NCI-H82 treated with DMSO at 0.1 percent for 48 hours (cell line): ENCODE results near the gene FES.
"Not testable (repeated sequence)": the region's sequence is repeated elsewhere in the genome, so short reads cannot be mapped to it uniquely, and the experiment has no call there.

Experiments used
- DNase-seq: peaks from one replicate; lab custom pipeline; 2025; ENCODE audit not compliant: unreplicated experiment; lab: John Stamatoyannopoulos, UW

The FES gene

DNA sequence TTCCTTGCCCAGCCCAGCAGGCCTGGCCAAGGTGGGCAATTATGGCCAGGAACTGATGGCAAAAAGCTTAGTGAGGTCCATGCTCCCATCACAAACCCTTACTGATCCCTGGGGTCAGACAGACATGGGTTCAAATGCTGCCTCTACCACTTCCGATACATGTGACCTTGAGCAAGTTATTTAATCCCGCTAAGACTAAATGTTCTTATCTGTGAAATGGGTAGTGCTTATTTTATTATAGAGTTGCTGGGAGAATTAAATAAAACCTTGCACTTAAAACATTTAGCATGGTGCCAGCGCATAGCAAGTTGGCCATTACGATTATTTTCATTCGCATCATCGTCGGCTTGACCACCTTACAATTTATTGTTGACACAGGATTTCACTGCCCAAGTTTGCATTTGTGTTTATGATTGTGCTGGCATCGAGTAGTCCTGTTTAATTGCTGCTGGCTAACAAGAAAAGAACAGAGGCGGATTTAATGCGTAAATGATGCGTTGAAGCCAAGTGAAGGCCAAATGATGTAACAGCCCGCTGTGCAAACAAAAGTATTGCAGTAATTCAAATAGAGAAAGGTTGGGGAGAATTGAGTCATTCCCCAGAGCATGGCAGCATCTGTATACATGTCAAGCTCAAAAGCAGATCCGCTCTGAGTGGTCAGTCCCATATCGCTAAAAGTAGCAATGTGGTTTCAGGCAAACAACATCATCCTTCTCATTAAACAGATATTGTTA lies 23.2 kb upstream of the FES start:
- no peak for DNase-seq

DNA sequence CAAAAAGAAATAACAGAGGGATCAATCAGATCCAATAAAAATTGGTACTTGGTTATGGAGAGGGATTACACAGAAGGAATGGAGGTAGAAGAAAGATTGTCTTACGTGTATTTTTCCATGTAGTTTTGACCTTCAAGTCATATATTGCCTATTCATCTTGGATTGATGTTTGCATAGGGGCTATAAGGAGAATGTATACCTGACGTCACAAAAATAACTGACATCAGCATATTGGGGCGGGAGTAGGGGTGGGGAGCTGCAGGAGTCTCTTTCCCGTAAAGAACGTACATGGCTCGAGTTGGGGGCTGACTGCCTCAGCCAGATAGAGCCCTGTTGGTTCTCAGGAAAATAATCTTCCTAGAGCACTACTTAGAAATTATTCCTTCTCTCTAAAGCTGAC lies 21.8 kb upstream of the FES start:
- no peak for DNase-seq

DNA sequence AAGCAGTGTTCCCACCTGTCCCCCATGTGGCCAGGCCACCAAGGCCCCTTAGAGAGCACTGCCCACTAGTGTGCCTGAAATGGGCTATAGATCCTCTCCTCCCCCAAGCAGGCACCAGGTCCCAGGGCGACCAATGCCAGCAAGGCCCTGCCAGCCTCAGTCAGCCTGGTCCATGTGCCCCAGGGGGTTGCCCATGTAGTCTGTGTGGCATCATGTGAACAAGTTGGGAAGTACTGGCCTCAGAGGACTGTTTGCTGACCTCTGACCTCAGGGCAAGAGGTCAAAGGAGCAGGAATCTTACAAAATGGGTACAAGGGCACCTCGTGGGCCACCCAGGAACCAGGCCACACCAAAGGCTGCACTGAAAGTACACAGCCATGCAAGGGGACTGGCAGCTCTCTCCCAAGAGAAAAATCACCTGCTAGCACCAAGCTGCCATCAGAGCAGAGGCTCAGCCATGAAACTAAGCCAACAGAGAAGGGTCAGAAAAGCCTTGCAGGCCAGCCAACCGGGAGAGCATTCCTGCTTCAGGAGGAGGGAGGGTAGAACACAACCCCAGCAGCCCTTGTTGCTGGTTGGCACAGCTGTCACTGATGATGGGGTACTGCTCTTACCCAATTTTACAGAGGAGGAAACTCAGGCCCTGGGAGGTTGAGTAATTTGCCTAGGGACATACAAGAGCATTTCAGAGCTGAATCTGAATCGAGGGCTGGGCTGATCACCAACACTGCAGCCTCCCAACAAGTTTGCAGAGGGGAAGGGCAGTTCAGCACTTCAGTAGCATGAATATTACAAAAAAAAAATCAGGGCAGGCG lies 21.1 kb upstream of the FES start:
- DNase-seq: no peak

DNA sequence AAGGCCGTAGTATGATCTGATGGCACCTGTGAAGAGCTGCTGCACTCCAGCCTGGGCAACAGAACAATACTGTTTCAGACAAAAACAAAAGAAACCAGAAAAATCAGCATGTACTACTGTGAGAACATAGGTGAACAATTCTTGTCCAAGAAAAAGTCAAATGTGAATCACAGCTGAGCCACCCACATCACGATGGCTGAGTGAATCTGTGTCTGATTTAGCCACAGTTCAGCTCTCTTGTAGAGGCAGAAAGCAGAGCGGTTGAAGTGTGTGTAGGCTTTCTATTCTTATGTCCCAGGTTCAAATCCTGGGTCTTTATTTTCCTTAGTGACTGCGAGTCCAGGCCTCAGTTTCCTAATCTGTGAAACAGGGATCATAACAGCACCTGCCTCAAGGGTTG lies 20.3 kb upstream of the FES start:
- DNase-seq: no peak

DNA sequence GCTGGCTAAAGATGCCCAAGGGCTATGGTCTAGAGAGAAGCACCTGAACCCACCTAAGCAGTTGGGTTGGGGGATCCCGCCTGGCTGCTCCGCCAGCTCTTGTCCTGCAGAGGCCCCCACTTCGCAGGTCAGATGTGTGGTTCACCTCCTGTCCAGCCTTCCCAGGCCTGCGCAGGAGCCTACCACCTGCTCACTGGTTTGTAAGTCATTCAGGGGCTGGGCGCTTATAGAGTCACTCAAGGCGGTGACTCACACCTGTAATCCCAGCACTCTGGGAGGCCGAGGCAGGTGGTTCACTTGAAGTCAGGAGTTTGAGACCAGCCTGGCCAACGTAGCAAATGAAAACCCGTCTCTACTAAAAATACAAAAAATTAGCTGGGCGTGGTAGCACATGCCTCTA lies 19.8 kb upstream of the FES start:
- DNase-seq: no peak

DNA sequence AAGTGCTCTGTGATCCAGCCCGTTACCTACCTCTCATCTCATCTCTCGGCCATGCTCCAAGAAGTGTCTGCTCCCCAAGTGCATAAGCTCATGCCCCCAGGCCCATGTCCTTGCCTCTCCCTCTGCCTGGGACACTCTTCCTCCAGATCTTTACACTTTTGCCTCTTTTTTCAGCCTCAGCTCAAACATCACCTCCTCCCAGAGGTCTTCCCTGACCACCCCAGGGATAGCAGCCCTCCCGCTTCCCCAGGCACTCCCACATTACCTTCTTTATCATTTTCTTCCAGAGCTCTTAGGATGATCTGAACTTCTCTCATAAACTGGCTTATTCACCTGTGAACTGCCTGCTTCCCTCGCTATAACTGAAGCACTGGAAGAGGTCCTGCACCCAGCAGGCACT lies 18.6 kb upstream of the FES start:
- DNase-seq: no peak

DNA sequence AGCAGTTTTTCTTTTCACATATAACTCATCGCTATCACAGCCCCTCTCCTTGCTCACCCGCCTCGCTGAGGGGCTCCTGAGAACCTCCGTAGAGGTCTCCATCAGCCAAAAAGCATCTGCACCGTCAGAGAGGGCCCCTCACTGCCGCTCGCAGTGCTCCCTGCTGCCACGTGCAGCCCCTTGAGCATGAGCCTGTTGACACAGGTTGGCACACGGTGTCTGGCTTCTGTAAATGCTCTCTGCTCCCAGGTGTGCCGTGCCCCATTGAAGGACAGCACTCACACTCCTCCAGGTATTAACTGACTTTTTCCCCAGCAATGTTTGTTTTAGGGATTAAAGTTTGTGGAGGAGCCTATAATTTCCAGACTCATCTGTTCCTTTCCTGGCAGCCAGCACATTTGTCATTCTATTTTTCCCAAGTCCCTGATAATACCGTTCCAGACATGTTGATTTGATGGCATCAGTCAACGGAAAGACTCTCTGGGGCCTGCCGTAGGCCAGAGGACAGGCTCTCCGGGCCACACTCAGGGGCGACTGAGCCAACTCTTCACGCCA lies 18.1 kb upstream of the FES start:
- DNase-seq: peak; percentile 45

DNA sequence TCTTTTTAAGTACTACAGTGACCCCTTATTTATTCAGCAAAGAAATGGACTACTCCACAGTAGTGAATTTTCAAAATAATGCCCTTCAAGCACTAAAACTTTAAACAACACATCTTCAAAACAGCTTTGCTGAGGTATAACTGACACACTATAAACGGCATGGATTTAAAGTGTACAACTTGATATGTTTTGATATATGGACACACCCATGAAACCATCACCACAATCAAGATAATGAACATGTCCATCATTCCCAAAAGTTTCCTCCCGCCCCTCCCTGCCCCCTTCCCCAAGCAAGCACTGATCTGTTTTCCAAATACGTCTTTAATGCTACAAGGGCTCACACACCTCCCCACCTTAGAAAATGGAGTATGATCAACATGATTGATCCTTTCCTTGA lies 17.5 kb upstream of the FES start:
- no peak for DNase-seq

DNA sequence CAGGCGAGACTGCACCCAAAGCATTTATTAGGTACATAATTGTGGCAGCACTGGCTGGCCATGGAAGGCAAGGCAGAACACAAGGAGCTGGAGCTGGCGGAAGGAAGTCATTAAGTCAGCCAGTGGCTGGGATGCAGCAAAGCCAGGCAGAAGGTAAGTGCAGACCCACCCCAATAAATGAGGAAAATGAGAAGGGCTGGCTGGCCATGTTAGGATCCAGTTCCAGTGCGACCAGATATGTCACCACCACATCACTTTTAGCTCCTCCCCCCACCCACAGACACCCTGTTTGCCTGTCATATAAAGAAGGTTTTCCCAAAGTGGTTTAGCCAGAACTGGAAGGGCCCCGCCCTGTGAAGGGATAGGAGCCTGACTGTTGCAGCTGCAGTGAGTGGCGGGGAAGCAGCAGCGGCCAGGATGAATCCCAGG lies 16.0 kb upstream of the FES start, which contains the start of gene FURIN:
Gene FURIN (plus strand): TSS at position 328 of the 429 bp plus-strand sequence. CDS start 7,153 bp downstream, outside the sequence.
- DNase-seq: no peak

DNA sequence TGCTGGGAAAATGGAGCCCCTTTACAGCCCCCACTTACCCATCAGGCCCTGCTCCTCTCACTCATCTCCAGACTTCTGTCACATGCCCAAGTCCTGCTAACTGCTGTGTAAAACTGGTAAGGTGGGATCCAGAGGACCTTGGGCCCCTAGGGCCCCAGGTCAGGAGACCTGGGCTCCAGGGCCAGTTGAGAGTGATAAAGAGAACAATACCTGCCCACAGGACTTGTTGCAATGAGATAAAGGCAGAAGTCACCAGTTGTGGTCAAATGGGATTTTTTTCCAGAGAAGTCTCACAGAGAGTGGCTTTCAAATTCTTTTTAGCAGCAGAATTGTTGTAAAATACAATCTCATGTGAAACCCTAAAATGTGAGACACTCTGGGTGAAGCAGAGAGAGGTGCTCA lies 15.2 kb upstream of the FES start:
- no peak for DNase-seq

DNA sequence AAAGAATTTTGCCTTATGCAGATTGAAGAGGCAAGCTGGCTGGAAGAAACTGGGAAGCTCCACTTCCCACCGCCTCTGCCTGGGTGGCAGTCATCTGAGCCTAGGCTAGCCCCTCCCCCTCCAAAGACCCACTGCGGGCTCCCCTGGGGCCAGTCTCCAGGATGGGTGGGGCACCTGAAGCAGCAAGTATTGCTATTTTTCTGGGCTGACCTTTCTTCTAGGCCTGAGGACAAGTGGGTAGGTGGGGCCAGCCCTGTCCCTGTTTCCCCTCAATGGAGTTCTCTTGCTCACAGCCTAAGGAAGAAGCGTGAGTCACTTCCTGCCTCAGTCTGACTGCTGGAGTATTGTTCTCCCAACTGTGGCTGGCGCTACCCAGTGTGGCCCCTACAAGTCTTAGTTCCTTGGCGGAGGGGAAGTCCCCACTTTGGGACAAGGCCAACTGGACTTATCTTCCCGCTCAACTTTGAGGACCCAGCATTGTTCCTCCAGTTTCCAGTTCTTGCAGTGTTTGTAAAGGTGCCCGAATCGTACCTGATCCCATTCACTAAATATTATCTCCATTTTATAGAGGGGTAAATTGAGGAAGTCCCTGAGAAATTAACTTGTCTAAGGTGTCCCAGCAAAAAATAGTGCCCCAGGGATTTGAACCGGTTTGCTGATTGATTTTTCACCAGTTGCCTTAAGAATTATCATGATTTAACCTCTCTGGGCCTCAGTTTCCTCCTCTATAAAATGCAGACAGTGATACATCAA lies 14.5 kb upstream of the FES start:
- no peak for DNase-seq

DNA sequence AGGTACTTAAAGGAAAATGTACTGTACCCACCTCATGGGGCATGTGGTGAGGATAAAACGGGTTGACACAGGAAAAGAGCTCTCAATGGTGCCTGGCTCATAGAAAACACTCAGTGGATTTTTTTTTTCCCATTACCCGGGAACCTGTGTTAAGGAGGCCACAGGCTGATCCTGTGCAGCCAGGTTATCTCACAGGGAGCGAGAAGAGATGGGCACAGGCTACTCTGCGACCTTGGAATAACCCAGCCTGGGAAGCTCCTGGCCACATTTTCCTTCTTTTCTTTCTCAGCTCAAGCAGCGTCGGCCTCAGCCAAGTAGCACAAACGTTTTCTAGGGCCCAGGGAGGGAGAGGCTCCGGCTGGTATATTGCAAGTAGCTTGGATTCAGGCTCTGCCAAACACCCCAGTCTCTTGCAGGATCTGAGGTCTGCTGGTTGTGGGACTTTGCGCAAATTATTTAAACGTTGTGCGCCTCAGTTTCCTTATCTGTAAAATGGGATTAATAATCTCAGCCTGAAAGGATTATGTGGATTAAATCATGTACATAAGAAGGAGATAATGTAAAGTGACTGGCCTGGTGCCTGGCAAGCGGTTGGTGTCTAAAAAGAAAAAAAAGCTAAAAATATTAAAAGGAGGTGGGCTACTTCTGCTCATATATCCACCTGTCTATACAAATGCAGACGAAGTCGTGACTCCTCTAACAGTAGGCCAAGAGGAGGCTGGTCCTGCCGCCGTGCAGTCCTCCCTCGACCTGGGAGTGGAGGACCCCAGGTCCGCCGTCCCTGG lies 13.8 kb upstream of the FES start:
- DNase-seq: peak; percentile 13

DNA sequence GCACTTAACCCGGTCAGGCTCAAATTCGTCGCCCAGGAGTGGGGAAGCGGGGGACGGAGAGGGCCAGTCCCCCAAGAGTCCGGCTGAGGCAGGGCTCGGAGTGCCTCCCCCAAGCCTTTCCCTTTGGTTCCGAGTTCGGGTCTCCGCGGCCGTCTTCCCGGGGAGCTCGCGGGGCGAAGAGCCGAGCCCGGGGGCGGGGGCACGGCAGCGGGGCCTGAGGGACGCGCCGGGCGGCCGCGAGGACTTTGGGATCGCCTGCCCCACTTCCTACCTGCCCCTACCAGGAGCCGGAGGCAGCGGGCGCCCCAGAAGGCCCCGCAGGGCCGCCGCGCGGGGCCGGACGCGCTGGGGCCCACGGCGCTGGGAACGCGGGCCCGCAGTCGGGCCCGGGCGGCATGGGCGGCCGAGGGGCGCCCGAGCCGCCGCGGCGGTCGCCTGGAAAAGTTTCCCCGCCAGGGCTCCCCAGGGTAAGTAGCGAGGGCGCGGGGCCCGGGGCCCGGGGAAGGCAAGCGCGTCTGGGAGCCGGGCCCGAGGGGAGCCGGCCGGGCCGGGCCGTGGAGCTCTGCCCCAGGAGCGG lies 13.1 kb upstream of the FES start:
- DNase-seq: no peak

DNA sequence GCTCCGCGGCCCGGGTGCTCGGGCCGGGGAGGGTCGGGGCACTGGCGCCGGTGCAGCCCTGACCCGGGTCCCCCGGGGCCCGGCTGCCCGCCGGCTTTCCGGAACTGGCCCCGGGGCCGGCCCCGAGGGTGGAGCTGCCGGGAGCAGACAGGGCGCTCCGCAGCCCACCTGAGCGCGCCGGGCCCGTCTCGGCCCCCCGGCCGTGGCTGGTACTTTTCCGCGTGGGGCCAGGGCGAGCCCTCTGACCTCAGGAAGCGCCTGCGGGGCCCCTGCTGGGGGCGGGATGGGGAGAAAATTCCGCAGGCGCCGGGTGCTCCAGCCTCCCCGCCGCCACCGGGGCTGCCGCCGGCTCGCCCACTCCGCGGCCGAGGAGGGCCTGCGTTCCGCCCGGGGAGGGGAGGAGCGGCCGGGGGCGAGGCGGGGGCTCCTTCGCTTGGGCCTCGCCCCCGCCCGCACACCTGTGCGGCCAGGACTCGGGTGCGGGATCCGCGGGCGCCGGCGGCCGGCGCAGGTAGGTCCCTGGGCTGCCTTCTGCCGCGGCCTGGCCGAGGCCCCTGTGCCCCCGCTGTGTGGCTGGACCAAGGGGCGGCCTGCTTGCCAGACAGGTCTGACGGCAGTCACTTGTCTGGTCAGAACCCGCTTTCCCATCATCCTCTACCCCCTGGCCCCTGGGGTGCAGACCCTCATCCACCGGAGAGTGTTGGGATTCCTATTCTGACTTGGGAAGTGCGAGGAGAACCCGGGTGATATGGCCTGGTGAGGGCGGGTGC lies 12.4 kb upstream of the FES start:
- no peak for DNase-seq

DNA sequence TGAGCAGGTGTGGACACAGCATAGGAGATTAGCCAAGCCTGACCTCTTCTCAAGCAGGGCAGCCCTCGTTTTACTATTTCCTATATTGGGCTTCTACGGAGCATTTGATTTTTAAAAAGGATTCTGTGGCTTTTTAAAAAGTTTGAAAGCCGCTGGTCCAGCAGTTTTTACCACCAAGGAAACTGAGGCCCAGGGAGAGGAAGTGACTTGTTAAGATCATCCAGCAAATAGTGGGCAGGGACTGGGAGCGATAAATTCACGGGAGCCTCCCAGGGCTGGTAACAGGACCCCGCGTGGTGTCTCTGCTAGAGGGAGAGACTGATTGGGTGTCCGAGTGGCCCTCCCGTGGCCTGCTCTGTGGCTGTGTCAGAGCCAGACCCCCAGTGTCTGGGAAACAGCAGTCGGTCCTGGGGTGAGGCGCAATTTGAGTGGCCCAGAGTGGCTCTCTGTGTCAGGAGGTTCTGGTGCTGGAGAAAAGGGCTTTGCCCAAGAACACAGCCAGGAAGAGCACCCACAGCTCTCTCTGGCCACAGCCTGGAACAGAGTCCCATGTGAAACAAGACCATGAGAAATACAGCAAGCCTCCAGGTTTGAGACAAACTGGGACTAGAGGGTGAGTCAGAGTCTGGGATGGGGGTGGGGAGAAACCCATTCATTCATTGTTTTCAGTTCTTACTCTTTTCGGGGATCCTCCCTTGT lies 11.7 kb upstream of the FES start:
- no peak for DNase-seq

DNA sequence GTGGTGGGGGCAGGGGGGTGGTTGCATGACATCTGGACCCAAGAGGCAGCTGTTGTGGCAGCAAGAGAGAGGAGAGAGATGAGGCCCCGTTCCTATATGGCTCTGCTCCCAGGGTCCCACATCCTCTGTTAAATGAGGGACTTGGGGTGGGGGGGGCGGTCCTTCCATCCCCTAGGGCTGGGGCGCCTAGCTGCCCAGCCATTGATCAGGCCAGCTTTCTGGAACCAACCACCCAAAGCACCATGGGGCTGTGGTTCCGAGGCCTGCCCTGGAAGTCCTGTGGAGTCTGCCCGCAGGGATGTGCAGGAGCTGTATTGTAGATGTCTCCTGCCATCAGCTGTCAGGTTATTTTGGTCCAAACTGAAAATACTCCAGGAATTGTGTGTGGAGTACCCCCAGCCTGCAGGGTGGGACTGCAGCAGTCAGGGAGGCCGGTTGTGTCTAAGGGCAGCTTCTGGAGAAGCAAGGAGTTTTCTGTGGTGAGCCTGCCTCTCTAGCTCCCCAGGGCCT lies 10.8 kb upstream of the FES start:
- no peak for DNase-seq

DNA sequence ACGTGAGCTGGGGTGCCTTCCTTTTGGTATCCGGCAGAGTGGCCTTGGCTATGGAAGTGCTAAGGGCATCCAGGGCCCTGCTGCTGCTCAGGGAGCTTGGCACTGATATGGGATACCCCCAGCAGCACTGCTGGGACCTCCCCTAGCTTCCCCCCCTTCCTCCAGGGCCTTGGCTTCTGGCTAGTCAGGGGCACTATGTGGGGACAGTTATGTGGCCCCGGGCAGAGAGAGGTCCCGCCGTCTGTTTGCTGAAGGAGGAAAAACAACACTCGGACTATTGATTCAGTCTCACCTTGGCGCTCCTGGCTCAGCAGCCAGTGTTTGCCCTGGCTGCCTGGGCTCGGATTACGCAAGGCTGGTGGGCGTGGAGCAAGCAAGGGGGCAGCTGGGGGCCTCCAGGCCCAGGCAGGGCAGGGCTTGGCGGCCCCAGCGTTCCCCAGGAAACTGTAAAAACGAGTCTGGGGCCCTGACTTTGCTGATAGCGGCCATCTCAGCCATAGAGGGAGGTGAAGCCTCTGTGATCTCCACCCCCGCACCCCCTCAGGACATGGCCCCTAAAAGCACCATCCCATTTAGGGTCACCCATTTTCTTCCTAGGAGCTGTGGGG lies 10.2 kb upstream of the FES start:
- DNase-seq: no peak

DNA sequence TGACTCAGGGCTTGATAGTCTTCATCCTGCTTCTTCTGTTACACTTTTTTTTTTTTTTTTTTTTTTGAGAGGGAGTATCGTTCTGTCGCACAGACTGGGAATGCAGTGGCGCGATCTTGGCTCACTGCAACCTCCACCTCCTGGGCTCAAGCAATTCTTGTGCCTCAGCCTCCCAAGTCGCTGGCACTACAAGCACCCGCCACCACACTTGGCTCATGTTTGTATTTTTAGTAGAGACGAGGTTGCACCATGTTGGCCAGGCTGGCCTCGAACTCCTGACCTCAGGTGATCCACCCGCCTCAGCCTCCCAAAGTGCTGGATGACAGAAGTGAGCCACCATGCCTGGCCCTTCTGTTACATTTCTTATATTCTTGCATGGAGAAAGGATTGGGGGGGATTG lies 9.3 kb upstream of the FES start:
- not testable (repeated sequence) for DNase-seq
